ENCODE results near the gene CREB3.

CREB3 gene

GRCh38 chr9:35757892-35758275 lies 25.4 kb downstream of the CREB3 start:
- H3K4me3 ChIP-seq (ENCODE audit: control insufficient read depth, low read depth, low read length): no peak overlapping the region
- TF ChIP-seq, protein P1, sequence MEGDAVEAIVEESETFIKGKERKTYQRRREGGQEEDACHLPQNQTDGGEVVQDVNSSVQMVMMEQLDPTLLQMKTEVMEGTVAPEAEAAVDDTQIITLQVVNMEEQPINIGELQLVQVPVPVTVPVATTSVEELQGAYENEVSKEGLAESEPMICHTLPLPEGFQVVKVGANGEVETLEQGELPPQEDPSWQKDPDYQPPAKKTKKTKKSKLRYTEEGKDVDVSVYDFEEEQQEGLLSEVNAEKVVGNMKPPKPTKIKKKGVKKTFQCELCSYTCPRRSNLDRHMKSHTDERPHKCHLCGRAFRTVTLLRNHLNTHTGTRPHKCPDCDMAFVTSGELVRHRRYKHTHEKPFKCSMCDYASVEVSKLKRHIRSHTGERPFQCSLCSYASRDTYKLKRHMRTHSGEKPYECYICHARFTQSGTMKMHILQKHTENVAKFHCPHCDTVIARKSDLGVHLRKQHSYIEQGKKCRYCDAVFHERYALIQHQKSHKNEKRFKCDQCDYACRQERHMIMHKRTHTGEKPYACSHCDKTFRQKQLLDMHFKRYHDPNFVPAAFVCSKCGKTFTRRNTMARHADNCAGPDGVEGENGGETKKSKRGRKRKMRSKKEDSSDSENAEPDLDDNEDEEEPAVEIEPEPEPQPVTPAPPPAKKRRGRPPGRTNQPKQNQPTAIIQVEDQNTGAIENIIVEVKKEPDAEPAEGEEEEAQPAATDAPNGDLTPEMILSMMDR (IDR thresholded peaks at IDR 0.05; ENCODE audit: control insufficient read depth, insufficient read depth, low read depth, low read length, missing control alignments): no peak
- no peak for DNase-seq (ENCODE audit: low read depth)

DNA sequence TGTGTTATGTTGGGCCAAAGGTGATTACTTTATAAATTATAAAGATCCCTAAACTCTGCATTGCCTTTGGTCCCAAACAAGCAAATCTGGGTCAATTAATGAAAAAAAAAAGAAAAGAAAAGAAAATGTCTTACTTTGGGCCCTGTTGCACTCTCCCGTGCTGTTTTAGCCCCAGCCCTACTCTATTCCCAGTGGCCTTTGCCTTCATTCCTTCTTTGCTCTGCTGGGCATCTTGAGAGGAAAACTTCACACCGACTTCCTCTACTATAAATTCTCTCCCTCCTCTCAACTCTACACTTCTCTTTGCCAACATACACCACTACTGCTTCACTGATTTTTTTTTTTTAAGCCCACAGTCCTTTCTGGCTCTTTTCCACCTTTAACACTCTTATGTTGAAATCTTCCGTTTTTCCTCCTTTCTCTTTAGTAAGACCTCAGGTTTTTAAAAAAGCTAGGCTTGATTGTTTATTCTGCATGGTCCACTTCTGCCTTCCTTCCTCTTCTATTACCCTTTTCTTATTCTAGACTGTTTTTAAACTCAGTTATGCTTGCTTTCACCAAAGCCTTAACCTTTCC lies 26.1 kb downstream of the CREB3 start:
- no peak overlapping the region for H3K4me3 ChIP-seq (ENCODE audit: control insufficient read depth, low read depth, low read length)
- TF ChIP-seq, protein P1 (IDR thresholded peaks at IDR 0.05; ENCODE audit: control insufficient read depth, insufficient read depth, low read depth, low read length, missing control alignments): no peak
- no peak for DNase-seq (ENCODE audit: low read depth)

DNA sequence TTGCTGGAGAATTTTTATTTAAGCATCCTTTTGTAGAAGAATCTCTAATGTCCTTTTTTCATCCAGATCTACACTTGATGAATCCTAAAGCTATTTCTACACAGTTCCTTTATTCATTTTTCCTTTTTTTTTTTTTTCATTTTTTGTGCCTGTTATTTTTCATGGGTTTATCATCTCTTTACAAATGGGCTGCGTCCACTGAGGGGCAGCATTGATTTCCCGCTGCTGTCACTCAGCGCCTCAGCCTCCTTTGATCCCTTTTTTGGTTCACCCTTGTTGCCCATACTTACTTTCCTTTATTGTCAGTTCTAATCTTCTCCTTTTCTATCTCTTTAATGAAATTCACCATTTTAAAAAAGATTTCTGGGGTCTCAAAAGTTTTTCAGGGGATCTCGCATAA lies 27.3 kb downstream of the CREB3 start:
- TF ChIP-seq, protein P1 (IDR thresholded peaks at IDR 0.05; ENCODE audit: control insufficient read depth, insufficient read depth, low read depth, low read length, missing control alignments): no peak
- H3K4me3 ChIP-seq (ENCODE audit: control insufficient read depth, low read depth, low read length): no peak overlapping the region
- DNase-seq (ENCODE audit: low read depth): no peak

DNA sequence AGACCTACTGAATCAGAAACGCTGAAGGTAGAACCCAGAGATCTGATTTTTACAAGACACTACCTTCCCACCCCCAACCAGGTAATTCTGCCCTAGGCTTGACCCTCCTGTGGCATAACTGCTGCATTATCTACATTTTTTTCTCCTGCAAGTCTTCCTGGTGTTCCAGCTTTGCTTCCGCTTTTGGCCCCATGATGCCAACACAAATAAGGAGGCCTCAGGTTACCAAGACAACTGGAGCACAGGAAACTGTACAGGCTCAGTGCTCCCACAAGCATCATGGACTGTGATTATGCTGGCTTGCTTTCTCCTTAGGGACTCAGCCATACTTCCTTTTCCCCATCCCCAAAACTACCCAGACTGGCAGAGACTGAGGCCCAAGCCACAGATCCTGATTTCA lies 28.2 kb downstream of the CREB3 start:
- no peak for DNase-seq (ENCODE audit: low read depth)
- TF ChIP-seq, protein P1 (IDR thresholded peaks at IDR 0.05; ENCODE audit: control insufficient read depth, insufficient read depth, low read depth, low read length, missing control alignments): no peak

DNA sequence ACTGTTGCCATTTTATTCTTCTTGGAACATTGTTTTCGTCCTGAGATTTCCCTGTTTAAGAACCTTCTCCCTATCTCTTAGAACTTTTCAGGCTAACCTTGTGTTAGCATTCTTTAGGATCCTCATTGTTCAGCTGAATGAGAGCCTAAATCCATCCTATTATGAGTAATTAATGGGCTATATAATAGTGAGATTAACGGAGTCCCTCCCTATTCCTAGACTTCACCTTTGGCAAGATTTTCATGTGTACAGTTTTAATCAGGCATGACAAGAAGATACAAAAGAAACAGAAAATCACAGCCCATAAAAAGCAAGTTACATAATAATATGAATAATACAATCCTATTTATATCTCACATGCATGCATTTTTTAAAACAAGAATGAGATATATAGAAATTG lies 30.7 kb downstream of the CREB3 start:
- TF ChIP-seq, protein P1 (IDR thresholded peaks at IDR 0.05; ENCODE audit: control insufficient read depth, insufficient read depth, low read depth, low read length, missing control alignments): no peak
- DNase-seq (ENCODE audit: low read depth): no peak

More for the DNA sequence above, 28.2 kb downstream of the CREB3 start:
- no peak overlapping the region for H3K4me3 ChIP-seq (ENCODE audit: control insufficient read depth, low read depth, low read length)

DNA sequence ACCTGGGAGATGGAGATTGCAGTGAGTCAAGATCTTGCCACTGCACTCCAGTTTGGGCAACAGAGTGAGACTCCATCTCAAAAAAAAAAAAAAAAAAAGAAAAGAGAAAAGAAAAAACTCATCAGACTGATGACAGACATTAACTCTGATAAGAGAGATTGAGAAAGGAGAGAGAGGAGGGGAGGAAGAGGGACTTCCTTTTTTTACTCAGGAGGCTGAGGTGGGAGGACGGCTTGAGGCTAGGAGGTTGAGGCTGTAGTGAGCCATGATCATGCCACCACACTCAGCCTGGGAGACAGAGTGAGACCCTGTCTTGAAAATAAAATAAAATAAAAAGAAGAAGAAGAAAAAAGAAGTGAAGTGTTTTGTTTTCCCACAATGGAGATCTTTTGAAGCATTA lies 31.3 kb downstream of the CREB3 start:
- H3K4me3 ChIP-seq (ENCODE audit: control insufficient read depth, low read depth, low read length): no peak overlapping the region
- DNase-seq (ENCODE audit: low read depth): no peak
- TF ChIP-seq, protein P1 (IDR thresholded peaks at IDR 0.05; ENCODE audit: control insufficient read depth, insufficient read depth, low read depth, low read length, missing control alignments): no peak

More for the DNA sequence above, 30.7 kb downstream of the CREB3 start:
- no peak overlapping the region for H3K4me3 ChIP-seq (ENCODE audit: control insufficient read depth, low read depth, low read length)

GRCh38 chr9:35766997-35767396 lies 34.5 kb downstream of the CREB3 start:
- TF ChIP-seq, protein P1 (IDR thresholded peaks at IDR 0.05; ENCODE audit: control insufficient read depth, insufficient read depth, low read depth, low read length, missing control alignments): no peak
- no peak for DNase-seq (ENCODE audit: low read depth)
- H3K4me3 ChIP-seq (ENCODE audit: control insufficient read depth, low read depth, low read length): no peak overlapping the region
